Measurements from ENCODE around the gene FGF12. TPM values are rescaled to one million over a fixed set of nuclear protein-coding genes. Genes with fewer than 3 reads are reported as not detected.
A peak's percentile ranks its signal among the peaks of the same experiment; 100 is the strongest.
"Not testable (repeated sequence)": the region's sequence is repeated elsewhere in the genome, so short reads cannot be mapped to it uniquely, and the experiment has no call there.

The FGF12 gene
- total RNA-seq, 1 donor from 2014 or later = 0.63 TPM

DNA sequence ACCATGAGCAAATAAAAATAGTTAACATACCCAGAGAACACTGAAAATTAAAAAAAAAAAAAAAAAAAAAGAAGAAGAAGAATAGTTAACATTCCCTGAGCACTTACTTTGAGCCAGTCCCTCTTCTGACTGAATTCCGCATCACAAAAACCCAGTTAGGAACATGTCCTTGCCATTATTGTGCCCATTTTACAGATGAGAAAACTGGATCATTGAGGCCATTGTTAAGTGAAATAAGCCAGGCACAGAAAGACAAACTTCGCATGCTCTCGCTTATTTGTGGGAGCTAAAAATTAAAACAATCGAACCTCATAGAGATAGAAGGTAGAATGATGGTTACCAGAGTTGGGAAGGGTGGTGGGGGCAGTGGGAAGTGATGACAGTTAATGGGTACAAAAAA lies 119.5 kb downstream of the FGF12 start:
- DNase-seq (ENCODE audit: low spot score) (no peak), ATAC-seq (no peak)

- ATAC-seq = no peak
Measured at GRCh38 chr3:192597913-192598312, 129.4 kb downstream of the FGF12 start.

DNA sequence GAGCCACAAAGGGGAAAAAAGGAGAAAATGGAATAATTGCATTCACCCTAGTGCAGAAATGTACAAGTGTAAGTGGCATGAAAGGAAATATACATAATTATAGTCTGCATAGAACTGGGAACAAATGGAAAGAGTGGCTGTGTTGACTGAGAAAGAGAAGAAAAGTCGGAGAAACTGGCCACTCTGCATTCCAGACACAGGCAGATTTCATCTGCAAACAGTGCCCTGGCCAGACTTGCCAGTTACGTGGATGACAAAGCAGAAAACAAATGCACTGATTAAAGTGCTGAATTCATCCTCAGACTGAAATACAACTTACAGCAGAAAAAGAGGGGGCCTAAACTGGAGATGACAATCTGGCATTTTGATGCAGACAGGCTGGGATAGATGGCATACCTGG lies 129.8 kb downstream of the FGF12 start:
- DNase-seq (ENCODE audit: low spot score) = no peak
- peak; percentile 55 for ATAC-seq

More at GRCh38 chr3:192597913-192598312, 129.4 kb downstream of the FGF12 start:
- no peak for DNase-seq (ENCODE audit: low spot score)

DNA sequence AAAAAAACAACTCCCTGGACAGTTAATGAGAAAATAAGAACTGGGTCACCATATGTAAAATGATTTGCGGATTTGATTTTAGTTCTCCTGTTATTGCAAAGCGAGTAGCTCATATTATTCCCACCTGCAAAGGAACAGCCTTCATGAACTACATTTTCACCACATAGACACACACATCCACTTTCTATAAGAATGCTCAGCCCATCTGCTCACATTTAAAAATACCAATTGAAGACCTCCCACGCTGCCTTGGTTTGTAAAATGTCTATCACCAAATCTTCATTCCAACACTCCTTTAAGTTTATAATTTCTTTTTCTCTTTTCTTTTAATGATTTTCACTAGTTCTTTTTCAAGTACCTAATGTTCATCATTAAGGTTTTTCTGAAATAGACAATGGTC lies 148.6 kb downstream of the FGF12 start:
- DNase-seq (ENCODE audit: low spot score) (no peak), ATAC-seq (no peak)

GRCh38 chr3:192577811-192578210 lies 149.5 kb downstream of the FGF12 start:
- DNase-seq (ENCODE audit: low spot score) (no peak), ATAC-seq (no peak)

- DNase-seq (ENCODE audit: low spot score) (no peak), ATAC-seq (peak; percentile 66)
Measured at GRCh38 chr3:192577271-192577670, 150.1 kb downstream of the FGF12 start.

GRCh38 chr3:192576704-192577103 lies 150.6 kb downstream of the FGF12 start:
- not testable (repeated sequence) for DNase-seq (ENCODE audit: low spot score); ATAC-seq

GRCh38 chr3:192575879-192576506 lies 151.3 kb downstream of the FGF12 start:
- ATAC-seq (peak; percentile 70), DNase-seq (ENCODE audit: low spot score) (no peak)

- DNase-seq (ENCODE audit: low spot score) (no peak), ATAC-seq (no peak)
Measured at GRCh38 chr3:192573240-192573639, 154.1 kb downstream of the FGF12 start.

- ATAC-seq (peak; percentile 67), DNase-seq (ENCODE audit: low spot score) (peak; percentile 61)
Measured at GRCh38 chr3:192570821-192571791, 156.2 kb downstream of the FGF12 start.

- ATAC-seq (peak; percentile 39), DNase-seq (ENCODE audit: low spot score) (no peak)
Measured at GRCh38 chr3:192570315-192570714, 157.0 kb downstream of the FGF12 start.

GRCh38 chr3:192566706-192567290 lies 160.5 kb downstream of the FGF12 start:
- ATAC-seq (peak; percentile 91), DNase-seq (ENCODE audit: low spot score) (peak; percentile 71)

GRCh38 chr3:192564611-192565010 lies 162.7 kb downstream of the FGF12 start:
- ATAC-seq = no peak
- no peak for DNase-seq (ENCODE audit: low spot score)

GRCh38 chr3:192563417-192563816 lies 163.9 kb downstream of the FGF12 start:
- DNase-seq (ENCODE audit: low spot score) = no peak

GRCh38 chr3:192553707-192554106 lies 173.6 kb downstream of the FGF12 start:
- no peak for ATAC-seq
- no peak for DNase-seq (ENCODE audit: low spot score)

More at GRCh38 chr3:192563417-192563816, 163.9 kb downstream of the FGF12 start:
- ATAC-seq = no peak

GRCh38 chr3:192550356-192550755 lies 177.0 kb downstream of the FGF12 start:
- ATAC-seq = no peak
- DNase-seq (ENCODE audit: low spot score) = no peak

DNA sequence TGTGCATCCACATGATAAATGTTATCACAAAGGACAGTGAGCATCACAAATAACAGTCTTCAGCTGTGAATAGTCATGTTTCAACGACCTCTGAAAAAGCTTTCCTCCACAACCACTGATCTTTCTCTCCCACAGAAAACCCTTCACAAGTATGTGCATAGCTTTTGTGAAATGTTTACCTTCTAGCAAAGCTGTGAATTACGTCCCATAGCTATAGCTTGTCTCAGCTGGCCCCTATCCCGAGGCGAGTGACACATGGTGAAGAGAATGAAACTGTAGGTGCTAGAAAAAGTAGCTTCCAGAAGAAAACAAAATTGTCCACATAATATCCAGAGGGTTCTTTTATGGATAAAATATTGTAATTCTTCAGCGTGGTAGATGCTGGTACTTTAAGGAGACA lies 182.0 kb downstream of the FGF12 start:
- ATAC-seq (no peak), DNase-seq (ENCODE audit: low spot score) (no peak)

DNA sequence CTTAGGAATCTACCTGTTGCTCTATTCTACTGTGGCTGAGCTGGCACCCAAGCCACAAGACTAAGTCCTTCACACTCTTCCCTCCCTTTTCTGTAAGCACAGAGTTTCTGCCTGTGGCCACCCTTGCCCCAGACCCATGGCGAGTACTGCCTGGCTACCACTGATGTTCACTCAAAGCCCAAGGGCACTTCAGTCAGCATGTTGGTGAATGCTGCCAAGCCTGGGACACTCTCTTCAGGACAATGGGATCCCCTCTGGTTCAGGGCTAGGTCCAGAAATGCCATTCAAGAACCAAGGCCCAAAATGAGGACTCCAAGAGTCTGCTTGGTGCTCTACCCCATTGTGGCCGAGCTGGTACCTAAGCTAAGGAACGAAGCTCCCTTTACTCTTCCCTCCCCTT lies 184.2 kb downstream of the FGF12 start:
- DNase-seq (ENCODE audit: low spot score) (no peak), ATAC-seq (no peak)

- DNase-seq (ENCODE audit: low spot score) = no peak
- ATAC-seq = no peak
Measured at GRCh38 chr3:192516820-192517219, 210.5 kb downstream of the FGF12 start.

GRCh38 chr3:192515664-192516045 lies 211.7 kb downstream of the FGF12 start:
- no peak for DNase-seq (ENCODE audit: low spot score)
- ATAC-seq = no peak
